ENCODE measurements around the gene ALG14.
A peak's percentile ranks its signal among the peaks of the same experiment; 100 is the strongest.
"Not testable (repeated sequence)": the region's sequence is repeated elsewhere in the genome, so short reads cannot be mapped to it uniquely, and the experiment has no call there.

The ALG14 gene

DNA sequence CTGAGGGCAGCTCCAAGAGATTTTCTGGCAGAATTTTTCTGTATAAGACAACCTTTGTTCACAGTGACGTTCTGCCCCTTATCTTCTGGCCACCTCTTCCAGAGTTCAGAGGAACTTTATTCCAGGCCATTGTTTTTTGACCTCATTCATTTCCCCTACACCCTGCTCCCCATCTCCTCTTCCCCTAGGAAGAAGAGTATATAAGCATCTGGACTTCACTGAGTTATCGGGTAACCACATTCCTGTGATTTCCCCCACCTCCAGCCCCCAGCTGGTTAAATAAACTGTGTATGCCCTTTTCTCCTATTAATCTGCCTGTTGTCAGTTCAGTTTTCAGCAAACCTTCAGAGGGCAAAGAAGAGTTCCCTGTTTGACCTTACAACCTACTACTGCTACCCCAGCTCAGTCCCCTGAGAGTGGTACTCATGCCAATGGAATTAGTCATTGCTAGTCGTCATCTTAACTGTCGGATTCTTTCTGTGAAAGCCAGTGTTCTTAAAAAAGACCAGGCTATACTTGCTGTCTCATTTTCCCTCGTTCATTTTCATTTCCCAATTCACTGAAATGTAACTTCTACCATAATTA, 14.3 kb upstream of the ALG14 start:
- DNase-seq, result no peak

DNA sequence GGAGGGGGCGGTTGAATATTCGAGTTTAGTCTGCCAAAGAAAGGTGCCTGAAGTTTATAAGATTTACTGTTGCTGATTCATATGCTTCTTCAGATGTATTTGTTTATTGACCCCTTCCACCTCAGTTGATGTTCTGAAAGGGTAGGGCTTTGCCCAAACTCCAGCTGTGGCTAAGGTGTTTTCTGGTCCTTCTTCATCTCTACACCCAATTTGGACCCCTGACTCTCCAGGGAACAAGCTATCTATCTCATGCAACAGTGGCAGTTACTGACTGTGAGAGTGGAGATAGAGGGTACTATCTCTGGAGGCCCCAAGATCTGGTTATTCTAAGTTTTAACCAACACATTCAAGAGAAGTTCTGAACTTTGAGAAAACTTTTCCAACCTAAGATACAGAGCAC, 12.6 kb upstream of the ALG14 start:
- DNase-seq, result no peak

GRCh38 chr1:95084317-95085176, 11.8 kb upstream of the ALG14 start:
- no peak for DNase-seq

- DNase-seq, result no peak
These were observed 8.1 kb upstream of the ALG14 start for GRCh38 chr1:95080879-95081278.

DNA sequence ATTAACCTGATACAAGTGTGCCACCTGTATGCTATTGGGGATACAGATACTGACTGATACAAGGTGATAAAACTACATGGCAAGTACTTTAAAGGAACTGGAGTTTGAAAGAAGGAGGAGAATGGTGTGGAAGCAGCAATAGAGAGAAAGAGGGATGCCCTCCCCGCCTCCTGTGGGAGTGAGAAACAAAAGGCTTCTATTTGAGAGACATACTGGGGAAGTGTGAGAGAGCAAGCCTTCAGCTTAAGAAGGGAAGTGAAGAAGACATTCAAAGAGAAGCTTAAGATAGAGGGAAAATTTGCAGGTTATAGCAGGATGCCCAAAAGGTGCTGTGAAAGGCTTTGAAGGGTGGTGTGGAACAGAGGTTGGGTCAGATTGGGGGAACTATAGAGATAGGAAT, 7.7 kb upstream of the ALG14 start:
- DNase-seq, result no peak

DNA sequence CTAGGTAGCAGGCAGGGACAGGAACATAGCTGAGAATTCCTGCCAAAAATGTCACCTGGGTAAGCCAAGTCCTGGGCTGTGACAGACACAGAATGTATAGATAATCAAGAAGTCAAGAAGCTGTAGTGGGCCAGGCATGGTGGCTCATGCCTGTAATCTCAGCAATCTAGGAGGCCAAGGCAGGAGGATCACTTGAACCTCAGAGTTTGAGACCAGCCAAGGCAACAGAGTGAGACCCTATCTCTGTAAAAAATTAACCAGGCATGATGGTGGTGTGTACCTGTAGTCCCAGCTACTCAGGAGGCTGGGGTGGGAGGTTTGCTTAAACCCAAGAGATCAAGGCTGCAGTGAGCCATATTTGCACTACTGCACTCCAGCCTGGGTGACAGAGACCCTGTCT, 3.3 kb upstream of the ALG14 start:
- no peak for DNase-seq

- DNase-seq, result no peak
These were observed 695 bp upstream of the ALG14 start for GRCh38 chr1:95073446-95073845.

DNA sequence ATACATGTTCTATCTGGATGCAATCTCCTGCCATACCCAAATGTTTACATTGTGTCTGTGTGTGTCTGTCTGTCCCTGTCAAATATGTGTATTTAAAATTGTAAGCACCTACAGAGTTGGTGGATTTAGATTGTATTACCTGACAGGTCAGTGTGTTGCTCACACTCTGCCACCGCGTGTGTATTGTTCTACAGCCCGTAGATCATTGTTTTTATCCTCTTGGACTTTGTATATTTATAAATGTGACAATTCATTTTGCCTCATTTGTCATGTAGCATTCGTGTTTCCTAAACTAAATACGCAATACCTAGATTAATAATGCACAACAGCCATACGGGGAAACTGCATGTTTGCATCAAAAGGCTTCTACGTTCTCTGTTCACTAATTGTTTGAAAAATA, 634 bp downstream of the ALG14 start:
- DNase-seq, result no peak

DNA sequence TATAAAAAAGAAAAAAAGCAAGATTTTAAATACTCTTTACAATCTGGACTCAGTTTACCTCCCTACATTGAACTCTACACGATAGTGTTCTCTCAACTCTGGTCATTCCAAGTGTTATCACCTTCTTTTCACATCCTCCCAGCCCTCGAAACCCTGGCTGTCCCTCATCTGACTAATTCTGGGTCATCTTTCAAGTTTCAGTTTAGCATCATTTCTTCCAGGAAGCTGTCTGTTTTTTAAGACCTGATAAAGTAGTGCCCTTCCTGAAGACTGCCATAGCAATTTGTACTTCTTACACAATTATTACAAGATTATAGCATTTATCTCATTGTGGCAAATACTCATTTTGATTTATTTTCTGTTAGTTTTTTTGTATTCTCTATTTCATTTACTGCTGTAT, 1.2 kb downstream of the ALG14 start:
- no peak for DNase-seq

- DNase-seq, result no peak
These were observed 3.0 kb downstream of the ALG14 start for GRCh38 chr1:95069710-95070093.

DNA sequence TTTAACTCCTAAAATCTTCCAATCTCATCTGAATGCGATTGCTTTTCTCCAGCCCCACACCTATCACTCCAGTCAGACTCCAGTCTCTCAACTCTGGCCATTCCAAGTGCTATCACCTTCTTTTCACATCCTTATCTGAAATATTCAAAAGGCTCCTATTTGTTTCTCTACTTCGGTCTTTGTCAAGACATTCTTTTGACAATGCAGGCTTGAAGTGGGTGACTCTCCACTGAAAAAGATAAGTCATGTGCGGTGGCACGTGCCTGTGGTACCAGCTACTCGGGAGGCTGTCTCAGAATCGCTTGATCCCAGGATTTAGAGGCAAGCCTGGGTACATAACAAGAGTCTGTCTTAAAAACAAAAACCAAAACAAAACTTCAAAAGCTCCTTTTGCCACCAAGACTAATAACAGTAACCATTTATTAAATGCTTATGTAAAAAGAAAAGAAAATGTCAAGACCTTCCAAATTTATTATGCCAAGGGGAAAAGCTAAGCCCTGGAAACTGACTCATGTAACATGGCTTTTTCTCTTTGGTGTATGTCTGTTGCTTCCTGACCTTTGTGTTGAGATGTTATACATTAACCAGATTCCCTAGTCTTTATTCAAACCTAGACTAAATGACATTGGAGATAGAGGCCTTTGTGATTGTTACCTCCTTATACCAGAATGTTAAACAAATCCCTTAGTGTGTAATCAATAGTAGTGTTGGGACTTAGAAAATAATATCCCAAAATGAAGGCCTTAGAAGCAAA, 3.6 kb downstream of the ALG14 start:
- no peak for DNase-seq

- DNase-seq, result no peak
These were observed 5.2 kb downstream of the ALG14 start for GRCh38 chr1:95067568-95067967.

DNA sequence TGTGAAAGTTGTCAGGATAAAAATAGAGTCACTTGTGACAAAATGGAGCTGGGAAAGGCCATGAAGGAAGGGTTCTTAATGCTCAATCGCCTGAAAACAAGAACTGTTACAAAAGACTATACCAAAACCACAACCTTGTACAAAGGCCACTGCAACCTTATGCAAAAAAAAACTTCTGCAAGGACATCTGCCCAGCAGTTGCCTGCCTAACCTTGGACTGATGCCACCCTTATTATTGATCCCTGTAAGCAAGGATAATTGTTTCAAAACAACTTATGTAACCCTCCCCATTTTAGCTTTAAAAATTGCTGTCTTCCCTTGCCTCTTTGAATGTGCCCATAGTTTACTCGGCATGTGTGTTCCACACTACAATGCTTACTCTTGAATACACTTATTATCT, 5.7 kb downstream of the ALG14 start:
- DNase-seq, result no peak

- no peak for DNase-seq
These were observed 11.2 kb downstream of the ALG14 start for GRCh38 chr1:95061445-95062006.

DNA sequence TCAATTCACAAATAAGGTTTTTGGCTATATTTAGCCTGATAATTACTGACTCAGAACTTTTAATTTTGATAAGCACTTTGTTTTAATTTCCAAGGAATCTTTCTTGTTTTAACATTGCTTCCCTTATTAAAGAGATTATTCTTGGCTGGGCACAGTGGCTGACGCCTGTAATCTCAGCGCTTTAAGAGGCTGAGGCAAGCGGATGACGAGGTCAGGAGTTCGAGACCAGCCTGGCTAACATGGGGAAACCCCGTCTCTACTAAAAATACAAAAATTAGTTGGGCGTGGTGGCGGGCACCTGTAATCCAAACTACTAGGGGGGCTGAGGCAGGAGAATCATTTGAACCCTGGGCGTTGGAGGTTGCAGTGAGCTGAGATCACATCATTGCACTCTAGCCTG, 13.8 kb downstream of the ALG14 start:
- no peak for DNase-seq

DNA sequence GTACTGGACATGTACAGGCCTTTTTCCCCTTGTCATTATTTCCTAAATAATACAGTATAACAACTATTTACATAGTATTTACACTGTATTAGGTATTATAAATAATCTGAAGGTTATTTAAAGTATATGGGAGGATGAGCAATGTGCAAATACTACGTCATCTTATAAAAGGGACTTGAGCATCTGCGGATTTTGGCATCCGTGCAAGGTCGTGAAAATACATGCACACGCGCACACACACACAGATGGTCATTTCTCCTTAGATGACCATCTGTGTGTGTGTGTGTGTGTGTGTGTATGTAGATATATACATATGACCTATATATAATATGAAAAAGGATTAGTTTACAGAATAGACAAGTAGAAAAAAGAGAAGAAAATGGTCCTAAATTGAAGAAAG, 15.4 kb downstream of the ALG14 start:
- DNase-seq, result no peak

- no peak for DNase-seq
These were observed 22.8 kb downstream of the ALG14 start for GRCh38 chr1:95049935-95050334.

DNA sequence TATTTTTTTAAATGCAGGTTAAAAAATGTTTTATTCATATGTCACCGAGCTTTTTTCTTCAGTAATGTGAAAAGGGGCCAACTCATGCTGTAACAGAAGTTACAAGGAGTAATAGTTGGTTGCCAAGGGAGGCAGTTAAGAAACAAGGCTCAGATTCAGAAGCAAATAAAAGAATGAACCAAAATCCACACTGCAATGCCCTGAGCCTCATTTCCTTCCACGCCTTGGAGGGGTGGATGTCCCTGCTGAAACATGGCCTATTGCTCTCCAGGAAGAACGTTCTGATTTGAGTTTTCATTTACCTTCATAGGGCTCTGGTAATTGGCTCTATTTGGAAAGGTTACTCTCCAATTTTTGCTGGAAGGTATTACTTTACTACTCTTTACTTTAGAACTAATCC, 24.4 kb downstream of the ALG14 start:
- no peak for DNase-seq

DNA sequence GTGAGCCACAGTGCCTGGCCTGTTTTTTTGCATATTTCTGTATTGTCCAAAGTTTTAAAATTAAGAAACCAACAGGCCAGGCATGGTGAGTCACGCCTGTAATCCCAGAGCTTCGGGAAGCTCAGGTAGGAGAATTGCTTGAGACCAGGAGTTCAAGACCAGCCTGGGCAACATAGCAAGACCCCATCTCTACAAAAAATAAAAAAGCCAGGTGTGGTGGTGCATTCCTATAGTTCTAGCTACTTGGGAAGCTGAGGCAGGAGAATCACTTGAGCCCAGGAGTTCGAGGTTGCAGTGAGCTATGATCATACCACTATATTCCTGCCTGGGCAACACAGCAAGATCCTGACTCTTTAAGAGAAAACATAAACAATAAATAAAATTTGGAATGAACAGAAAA, 25.1 kb downstream of the ALG14 start:
- DNase-seq, result not testable (repeated sequence)

GRCh38 chr1:95046359-95046758, 26.4 kb downstream of the ALG14 start:
- no peak for DNase-seq

- peak; percentile 61 for DNase-seq
These were observed 29.4 kb downstream of the ALG14 start for GRCh38 chr1:95043141-95043980.

- no peak for DNase-seq
These were observed 30.5 kb downstream of the ALG14 start for GRCh38 chr1:95042286-95042685.

All from T-helper 9 cell (primary cell).